ENCODE data around the gene DNM1L.

DNM1L gene

DNA sequence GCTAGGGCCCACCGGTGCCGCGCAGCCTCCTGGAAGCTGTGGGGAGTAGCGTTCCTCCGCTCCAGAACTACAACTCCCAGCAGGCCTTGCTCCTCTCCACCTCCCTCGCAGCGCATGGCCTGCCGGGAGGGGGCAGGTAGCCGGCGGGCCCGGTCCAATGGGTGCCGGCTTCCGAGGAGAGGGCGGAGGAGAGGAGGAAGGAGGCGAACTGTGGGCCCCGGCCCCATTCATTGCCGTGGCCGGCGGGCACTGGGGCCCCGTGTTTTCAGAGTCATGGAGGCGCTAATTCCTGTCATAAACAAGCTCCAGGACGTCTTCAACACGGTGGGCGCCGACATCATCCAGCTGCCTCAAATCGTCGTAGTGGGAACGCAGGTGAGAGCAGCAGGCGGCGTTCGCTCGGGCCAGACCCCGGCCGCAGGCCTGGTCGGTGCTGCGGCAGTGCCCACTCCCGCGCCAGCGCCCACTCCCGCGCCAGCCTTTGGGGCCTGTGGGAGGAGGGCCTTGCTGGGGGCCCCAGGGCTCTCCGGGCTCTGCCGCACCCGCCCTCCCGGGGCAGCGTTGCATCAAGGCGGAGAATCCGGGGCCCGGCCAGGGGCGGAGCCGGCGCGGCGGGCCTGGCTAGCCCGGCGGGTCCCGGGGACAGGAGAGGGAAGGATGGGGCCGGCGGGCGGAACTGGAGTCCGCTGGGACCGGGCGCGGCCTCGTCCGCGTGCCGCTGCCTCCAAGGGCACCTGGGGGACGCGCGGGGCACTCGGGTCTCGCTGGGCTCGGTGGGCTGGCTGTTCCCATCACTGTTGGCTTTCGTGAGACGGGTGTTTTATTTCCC lies at the start of gene DNM1L:
DNM1L (plus strand) TSS at position 211 of the 829 bp plus-strand sequence; CDS start at position 274, 63 bp downstream.
- peak; percentile 94 for DNase-seq

DNA sequence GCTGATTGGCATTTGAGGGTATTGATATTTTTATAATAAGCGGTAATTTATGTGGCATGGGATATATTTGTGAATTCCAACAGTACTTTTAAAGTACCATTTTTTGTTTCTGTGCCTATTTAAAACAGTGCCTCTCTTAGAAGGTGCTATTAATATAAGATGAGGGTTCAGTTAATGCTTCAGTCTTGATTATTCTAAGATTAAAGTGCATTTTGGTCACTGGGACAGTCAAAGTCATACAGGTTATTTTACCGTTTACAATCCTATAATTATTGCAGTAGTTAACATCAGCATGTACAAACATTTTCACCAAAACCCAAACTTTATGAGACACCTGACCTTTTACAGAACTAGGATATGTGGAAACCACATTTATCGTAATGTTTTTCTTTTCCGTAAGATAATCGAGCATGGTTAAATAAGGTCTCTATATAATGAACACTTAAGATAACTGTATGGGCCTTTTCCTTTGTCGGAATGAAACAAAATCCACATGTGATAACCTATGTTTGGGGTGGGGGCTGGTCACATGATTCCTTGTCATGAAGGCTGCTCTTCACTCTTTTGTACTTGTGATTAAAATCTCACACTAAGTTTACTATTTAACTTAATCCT lies 37.7 kb upstream of the DNM1L start:
- no peak for DNase-seq

DNA sequence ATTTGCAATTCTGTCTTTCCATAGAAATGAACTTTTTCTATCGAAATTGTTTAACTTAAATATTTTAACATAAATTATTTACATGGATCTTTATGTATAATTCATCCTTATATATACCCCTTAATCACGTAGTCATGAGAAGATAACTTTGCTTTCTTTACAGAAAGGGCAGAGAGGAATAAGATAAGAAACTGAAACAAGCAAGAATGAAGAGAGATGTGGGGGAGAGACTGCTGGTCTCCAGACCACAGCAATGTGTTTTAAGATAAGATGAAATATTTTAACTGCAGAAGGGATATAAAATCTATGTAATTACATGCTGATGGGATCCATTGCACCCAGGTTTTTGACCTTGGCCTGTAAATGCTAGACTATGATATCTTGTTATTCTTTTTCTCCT lies 34.7 kb upstream of the DNM1L start:
- DNase-seq = no peak

DNA sequence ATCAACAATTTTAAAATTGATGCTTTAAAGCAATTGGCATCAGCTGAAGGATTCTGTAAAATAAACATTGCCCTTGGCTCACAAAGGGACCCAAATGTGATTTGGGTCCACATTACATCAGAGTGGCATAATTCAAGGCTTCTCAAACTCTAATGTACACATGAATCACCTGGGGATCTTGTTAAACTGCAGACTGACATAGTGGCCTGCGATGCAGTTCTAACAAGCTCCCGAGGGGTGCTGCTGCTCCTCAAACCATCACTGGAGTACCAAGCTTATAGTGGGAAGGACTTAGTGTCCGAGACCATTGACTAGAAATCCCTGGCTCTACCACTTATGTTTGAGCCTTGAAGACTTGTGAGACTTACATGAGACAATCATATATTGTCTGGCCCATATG lies 31.8 kb upstream of the DNM1L start:
- DNase-seq = no peak

DNA sequence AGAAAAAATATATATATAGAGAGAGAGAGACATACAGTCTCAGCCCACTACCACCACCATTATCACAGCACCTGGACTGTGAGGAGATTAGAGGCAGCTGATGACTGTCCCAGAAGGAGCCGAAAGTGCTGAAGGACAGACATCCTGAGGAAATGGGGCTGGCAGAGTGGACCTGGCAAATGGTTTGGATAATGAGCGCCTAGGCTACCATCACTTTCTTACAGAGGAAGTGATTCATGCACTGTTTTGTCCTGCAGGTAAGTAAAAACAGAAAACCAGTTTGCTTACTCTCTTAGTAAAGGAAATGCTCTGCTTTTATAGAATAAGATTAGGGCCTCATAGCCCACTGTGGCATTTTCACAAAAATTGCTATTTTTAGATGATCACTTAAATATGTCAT lies 28.6 kb upstream of the DNM1L start:
- no peak for DNase-seq

DNA sequence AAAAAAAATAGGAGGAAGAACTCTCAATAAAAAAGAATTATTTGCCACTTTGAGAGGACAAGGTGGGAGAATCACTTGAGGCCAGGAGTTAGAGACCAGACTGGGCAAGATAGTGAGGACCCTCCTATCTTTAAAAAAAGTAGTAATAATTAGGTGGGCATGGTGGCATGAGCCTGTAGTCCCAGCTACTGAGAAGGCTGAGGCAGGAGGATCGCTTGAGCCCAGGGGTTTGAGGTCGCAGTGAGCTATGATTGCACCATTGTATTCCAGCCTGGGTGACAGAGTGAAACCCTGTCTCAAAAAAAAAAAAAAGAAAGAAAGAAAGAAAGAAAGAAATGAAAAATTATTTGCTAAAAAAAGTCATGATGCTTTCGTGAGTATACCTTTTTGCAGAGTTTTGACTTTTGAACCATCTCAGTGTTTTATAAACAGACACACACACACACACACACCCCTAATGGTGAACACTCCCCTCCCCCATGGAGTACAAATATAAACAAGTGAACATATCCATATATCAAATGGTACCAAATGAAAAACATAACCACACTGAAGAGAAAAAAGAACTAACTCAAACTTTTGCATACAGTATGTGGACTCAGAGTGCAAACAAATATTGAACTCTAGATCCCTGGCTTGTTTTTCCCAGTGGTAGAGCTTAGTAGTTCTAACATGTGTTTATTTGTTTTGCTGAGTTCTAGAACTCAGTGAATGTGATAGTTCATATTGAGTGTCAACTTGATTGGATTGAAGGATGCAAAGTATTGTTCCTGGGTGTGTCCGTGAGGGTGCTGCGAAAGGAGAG lies 27.7 kb upstream of the DNM1L start:
- DNase-seq = no peak

DNA sequence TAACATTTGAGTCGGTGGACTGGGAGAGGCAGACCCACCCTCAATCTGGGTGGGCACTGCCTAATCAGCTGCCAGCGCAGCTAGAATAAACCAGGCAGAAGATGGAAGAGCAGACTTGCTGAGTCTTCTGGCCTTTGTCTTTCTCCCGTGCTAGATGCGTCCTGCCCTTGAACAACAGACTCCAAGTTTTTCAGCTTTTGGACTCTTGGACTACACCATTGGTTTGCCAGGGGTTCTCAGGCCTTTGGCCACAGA lies 27.2 kb upstream of the DNM1L start:
- no peak for DNase-seq

DNA sequence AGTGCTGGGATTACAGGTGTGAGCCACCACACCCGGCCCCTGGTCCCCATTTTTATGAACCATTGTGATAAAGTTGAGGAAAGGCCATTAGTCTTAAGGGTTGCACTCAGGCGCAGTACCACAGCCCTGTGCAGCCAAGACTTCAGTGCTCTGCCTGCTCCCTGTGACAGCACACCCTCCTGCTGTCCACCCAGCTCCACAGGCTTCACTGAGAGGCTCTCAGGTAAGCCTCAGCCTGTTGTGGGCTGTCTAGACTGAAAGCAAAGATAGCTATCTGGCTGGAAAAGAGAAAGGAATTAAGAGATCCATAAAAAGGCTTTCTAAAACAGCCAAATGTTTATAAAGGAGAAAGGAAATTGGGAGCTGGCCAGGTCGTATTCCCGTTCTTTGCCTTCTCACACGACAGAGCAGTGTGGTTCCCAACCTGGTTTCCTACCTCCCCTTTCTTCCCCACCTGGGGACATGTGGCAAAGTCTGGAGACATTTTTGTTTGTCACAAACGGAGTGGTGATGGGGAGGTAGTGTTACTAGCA lies 19.1 kb upstream of the DNM1L start:
- DNase-seq = no peak

DNA sequence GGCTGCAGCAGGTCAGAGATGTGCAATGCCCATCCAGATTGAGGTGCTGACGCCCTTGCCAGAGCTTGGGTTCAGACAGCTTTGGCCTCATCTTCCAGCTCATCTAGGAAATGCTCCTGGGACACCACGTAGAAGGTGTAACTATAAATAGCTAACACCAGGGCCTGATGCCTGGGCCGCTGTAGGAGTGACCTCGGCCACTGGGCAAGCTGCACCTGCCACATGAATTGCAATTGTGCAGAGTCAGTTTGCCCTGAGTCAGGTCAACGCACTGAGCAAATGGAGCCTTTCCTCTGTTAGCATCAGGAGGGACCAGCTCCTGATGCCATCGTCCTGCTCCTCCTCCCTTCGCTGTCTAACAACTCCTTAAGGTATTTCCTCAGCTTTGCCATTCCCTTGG lies 17.4 kb upstream of the DNM1L start:
- no peak for DNase-seq

DNA sequence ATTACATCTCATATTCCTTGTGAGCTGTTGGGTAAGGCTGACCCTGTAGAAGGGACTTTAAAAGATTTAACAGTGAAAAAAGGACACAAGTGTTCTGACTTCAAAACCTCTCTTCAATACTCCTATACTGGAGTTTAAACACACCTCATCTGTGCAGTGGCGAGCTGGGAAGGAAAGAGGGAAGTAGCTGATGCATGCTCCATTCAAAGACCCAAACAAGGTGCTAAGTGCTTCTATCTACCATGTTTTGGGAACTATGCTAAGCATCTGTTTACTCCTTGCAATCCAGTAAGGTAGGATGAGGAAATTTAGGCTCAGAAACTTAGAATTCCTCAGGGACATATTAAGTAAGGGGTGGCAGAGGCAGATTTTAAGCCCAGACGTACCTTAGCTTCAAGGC lies 16.4 kb upstream of the DNM1L start:
- no peak for DNase-seq

DNA sequence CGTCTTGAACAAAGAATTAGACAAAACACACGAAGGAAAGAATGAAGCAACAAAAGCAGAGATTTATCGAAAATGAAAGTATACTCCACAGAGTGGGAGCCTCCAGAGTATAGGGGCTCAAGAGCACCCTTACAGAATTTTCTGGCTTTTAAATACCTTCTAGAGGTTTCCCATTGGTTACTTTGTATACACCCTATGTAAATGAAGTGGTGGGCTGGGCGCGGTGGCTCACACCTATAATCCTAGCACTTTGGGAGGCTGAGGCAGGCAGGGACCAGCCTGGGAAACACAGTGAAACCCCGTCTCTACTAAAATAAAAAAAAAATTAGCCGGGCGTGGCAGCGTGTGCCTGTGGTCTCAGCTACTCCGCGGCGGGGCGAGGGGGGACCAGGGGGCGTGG lies 13.1 kb upstream of the DNM1L start:
- no peak for DNase-seq

DNA sequence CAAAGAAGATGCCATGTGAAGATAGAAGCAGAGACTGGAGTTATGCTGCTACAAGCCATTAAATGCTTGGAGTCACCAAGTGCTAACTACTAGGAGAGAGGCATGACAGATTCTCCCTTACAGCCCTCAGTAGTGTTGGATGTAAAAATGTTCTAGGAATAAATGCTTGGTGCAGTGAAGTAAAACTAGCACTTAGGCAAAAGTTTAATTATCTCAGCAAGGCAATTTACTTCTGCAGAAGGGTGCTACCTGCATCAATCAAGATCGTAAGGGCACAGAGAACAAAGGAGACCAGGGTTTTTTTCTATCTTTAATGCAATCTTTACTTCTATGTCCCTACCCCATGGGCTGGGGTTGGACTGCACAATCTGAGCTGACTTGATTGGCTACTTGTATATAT lies 9.5 kb upstream of the DNM1L start:
- DNase-seq = no peak

DNA sequence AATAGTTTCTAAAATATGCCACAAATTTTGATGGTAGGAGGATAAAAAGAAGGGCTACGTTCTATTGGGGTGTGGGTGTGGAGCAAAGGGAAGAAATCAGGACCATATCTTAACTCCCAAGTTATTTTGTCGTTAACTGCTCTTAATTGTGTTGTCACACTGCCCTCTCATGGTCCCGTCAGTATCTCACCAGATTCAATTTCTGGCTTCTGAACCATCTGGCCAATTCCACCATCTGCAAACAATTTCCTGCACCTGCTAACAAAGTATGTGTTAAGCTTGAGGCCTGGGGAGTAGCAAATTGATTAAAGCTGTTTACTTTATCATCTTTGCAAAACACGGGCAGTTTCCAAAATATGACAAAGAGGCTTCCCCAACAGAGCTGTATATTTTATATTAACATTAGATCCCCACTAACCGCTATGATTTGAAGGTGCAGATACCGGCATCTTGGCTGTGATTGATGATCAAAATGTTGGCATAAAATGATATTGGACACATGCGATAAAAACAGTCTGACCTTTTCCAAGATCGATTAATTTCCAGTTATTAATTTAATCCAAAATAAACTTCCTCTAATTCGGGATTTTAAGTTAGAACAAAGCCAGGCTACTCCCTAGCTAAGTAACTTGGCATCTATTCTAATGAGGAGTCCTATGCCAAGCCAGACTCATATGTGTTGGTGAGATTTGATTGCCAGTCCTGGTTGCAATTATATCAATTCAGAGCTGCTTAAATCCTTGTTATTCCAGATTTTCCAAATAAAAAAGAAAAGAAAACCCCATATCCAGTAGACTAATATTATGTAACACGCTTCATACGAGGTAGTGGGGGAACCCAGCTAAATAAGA lies 6.9 kb upstream of the DNM1L start:
- peak; percentile 77 for DNase-seq

DNA sequence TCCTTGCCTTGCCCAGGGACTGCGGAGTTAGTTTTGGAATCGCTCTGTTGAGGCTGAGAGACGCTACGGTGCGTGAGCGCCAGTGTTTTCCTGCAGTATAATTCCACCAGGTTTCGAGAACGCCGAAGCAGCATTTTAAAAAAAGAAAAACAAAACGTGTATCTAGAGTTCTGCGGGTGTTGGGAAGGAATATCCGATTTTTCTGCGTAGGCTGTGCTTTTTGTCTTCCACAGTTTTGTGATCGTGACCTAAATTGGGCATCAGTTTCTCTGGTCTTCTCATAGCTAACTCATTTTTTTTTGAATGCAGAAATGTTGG lies 778 bp downstream of the DNM1L start:
- DNase-seq = no peak

DNA sequence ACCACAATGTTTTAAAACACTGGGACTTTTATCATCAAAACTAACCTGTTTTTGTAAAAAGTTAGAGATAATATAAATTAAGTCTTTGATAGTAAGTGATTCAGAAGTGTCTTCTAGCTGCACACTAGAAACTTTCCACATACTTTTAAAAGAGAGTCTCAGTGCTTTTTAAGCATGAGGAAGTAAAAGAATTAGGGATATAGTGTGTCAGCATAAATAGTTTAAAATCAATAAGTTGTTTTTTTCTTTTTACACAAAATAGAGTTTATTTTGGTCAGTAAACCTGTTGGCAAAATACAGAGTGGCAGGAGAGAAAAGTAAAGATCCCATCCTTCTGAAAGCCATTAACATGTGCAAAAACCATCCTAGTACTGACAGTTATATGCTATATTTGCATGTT lies 1.7 kb downstream of the DNM1L start:
- DNase-seq = no peak

DNA sequence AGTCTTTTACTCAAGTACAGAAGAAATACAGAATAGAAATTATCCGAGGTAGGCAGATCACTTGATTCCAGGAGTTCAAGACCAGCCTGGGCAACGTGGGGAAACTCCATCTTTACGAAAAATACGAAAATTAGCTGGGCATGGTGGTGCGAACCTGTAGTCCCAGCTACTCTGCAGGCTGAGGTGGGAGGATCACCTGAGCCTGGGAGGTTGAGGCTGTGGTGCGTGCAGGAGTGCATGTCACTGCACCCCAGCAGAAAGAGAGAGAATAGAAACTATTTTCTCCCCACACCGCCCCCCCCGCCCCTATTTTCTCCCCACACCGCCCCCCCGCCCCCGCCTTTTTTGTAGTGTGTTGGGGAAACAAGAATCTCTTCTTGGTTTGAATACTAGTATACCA lies 2.2 kb downstream of the DNM1L start:
- no peak for DNase-seq

DNA sequence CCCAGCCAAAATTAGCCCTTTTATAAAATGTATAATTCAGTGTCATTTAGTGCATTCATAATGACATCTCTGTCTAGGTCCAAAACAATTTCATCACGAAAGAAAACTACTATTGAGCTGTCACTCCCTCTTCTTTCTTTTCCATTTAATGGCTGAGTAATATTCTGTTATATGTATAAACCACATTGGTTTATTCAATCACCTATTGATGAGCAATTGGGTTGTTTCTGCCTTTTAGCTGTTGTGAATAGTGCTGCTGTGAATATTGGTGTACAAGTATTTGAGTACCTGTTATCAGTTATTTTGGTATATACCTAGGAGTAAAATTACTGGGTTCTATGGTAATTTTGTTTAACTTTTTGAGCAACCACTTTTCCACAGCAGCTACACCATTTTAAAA lies 7.2 kb downstream of the DNM1L start:
- no peak for DNase-seq

DNA sequence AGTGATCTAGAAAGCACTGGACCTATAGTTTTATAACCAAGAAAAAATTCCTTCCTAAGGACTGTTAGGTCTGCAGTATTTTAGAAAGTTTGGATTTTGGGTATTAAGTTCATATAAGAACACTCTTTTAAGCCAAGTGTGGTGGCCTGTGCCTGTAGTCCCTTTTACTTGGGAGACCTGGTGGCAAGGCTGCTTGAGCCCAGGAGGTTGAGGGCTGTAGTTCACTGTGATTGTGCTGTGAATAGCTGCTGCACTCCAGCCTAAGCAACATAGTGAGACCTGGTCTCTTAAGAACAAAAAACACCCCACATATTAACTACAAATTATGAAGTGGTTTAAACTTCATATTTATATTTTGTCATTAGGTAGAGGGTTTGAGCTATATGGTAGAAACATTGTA lies 9.7 kb downstream of the DNM1L start:
- DNase-seq = no peak

DNA sequence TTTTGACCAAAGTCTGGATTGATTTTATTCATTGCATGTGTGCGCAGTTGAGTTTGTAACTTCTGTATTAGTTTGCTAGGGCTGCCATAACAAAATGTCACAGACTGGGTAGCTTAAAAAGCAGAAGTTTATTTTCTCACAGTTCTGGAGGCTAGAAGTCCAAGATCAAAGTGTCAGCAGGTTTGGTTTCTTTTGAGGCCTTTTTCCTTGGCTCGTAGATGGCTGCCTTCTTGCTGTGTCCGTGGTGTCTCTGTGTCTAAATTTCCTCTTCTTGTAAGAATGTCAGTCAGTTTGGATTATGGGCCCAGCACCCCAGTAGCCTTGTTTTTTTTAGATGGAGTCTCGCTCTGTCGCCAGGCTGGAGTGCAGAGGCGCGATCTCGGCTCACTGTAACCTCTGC lies 11.8 kb downstream of the DNM1L start:
- DNase-seq = no peak

DNA sequence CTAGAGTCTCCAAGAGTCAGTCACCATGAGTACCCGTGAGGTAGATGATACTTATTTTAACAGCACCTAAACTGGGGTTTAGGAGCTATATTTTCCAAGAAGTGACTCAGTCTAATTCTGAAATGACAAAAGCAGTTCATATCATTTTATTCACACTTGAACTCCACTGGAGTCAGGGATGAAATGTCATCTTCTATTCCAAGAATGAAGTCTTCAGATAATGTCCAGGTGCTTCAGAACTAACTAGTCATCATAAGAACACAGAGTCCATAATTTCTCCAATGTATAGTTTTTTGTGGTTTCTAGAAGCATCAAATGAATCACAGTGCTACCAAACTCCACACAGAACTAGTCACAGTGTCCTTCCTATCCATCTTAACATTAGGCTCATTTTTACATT lies 13.3 kb downstream of the DNM1L start:
- no peak for DNase-seq

DNA sequence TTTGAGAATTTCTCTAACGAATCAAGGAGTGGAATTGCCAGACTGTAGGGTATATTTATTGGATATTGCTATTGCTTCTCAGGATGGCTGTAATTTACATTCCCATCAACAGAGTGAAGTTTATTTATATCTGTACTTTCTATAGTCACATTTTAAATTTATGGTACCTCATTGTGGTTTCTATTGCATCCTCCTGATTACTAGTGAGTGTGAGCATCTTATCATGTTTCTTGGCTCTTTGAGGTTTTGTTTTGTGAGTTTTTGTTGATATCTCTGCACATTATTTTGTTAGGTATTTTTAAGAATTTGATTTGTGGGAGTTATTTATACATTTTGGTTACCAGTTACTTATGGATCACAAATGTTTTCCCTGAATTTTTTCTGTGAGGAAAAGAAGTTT lies 13.9 kb downstream of the DNM1L start:
- no peak for DNase-seq

DNA sequence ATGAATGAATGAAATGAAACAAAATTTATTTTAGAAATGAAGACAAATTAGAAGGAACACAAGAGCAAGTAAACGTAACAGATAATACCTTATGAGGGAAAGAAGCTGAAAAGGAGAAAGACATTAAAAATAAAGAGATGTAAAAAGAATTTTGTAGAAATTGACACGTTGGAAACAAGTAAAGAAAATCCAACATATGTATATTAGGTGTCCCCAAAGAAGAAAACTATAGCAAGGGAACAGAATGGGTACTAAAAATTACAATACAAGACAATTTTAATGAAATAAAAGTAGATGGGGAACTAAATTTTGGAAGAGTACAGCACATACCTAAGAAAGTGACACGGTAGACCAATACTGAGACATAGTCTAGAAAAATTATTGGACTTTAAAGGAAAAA lies 16.7 kb downstream of the DNM1L start:
- no peak for DNase-seq

DNA sequence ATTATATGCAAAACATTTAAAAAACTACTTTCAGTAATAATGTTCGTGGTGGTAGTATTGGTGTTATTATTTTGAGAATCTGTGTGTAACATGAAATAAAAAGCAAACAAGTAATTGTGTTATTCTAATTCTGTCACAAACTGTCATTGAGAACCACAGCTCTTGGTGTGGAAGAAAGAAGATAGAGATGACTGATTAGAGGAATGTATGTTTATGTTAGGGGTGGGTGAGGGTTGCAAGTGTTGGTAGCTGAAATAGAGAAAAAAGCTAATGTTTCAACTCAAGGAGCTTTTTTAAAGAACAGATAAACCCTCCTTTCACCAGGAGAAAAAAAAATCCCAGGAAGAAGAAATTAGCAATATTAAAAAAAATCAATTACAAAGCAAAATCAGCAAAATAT lies 18.3 kb downstream of the DNM1L start:
- DNase-seq = no peak
